22Rv1 (cell line): Measurements from ENCODE around the gene EEF2.

ENCODE experiments used
- CTCF ChIP-seq: fragments of 450-650 bp; IDR thresholded peaks from 2 replicates; pipeline ENCODE4 v1.5.1; 2017; ENCODE audit warnings: mild to moderate bottlenecking
- ZFX ChIP-seq: fragments of 450-650 bp; IDR thresholded peaks from 2 replicates; pipeline ENCODE4 v1.6.1; 2017; ENCODE audit warnings: antibody characterized with exemption, borderline replicate concordance

GRCh38 chr19:3981373-3981735 lies 3.9 kb downstream of the EEF2 start:
- TF ChIP-seq CTCF (no peak), ZFX (no peak)
